IPS-NIHi7 (cell line): ENCODE measurements around the gene PNLIPRP3.
A peak's percentile ranks its signal among the peaks of the same experiment; 100 is the strongest.

Experiments
- DNase-seq: peaks from one replicate; pipeline ENCODE4 v3.0.0; 2012; ENCODE audit warnings: mixed read lengths; ENCODE audit errors: extremely low spot score

The PNLIPRP3 gene

GRCh38 chr10:116510565-116510964 lies 82.9 kb downstream of the PNLIPRP3 start:
- DNase-seq: no peak

GRCh38 chr10:116511365-116511764 lies 83.7 kb downstream of the PNLIPRP3 start:
- DNase-seq: no peak

DNA sequence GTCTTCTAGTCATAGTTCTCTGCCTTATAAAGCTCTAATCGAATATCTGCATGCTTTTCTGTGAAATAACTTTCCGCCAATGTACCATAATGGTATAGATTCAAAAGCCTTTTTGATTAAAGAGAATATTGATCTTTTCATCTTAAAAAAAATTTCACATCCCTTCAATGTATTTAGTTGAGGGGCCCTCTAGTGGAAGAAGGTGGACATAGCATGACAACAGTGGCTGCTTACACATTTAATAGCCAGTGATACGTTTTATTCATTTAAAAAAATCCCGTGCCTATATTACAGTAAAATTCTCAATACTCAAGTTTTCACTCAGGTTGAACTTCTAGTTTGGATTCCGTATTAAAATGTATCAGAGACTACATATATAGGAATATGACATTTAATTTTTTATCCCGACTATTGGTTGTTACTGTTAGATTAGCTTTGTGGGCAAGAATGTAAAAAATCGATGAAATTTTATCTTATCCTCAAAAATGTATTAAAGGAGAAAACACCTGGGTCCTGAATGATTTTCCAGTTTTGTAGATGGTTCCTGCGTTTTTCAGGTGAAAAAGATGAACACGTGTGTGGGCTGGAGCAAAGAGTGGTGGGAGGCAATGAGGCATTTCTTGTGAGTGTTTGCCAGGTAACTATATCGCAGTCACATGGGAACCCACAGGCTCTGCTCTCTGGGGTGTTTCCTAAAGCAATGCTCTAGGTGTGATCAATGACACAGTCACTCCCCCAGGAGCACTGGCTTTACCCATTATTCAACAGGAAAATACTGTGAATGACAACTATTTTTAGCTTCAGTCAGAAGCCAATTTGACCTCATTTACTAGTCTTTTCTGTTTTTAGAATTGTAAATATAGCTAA lies 94.0 kb downstream of the PNLIPRP3 start:
- peak; percentile 30 for DNase-seq

DNA sequence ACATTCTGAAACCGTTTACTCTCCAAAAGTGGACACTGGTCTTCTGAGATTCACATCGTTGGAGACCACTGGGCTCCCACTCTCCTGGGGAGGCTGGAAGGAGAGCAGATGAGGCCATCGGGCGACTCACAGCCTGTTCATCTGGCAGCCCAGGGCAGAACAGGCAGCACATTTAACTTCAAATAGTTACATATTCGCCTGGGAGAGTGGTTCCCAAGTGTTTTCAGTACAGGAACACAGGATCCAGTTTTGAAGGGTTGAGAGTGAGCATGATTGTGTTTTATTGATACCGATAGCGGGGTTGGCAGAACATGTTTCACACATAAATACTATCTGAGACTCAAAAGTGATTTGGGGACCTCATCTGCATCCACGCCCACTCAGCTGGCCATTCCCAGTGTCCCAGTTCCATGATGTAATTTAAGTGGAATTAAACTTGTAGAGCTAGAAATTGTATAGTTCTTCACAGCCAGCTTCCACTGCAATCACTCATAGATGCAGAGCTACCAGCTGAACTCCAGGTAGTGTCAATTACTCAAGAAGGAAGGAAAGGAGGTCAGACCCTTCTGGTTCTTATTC lies 95.2 kb downstream of the PNLIPRP3 start:
- no peak for DNase-seq

- DNase-seq: no peak
Measured at GRCh38 chr10:116524736-116525135, 97.1 kb downstream of the PNLIPRP3 start.

DNA sequence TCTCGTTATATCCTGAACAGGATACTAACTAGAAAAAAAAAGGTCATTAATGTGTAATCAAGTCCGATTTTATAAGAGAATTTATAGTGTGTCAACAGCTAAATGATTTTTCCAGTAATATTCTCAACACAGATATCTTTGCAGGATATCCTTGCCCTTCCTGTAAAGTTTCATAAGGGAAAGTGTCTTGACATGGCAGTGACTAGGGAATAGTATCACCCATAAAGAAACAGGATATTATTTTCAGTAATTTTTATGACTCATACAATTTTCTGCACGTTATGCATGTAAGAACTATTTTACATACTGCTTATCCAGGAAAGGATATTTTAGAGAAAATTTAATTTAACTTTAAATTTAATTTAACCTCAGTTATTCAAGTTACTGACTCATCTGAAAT lies 98.6 kb downstream of the PNLIPRP3 start:
- no peak for DNase-seq
